OCI-LY7 (cell line): ENCODE measurements around the gene ANKFY1.

Experiments
- EZH2phosphoT487 ChIP-seq: fragments of 200-600 bp; sonication (generic); IDR thresholded peaks from 2 replicates; pipeline ENCODE4 v1.6.1; 2018; ENCODE audit warnings: low read depth, borderline replicate concordance, mild to moderate bottlenecking, mixed run types, antibody characterized with exemption, low read length, moderate library complexity, mixed read lengths
- TF ChIP-seq, protein P1 (sequence below): fragments of 200-600 bp; sonication (generic); conservative IDR thresholded peaks from 2 replicates; pipeline ENCODE4 v1.5.1; 2014; ENCODE audit warnings: mild to moderate bottlenecking, antibody characterized with exemption, low read length, moderate library complexity, mixed read lengths

DNA sequence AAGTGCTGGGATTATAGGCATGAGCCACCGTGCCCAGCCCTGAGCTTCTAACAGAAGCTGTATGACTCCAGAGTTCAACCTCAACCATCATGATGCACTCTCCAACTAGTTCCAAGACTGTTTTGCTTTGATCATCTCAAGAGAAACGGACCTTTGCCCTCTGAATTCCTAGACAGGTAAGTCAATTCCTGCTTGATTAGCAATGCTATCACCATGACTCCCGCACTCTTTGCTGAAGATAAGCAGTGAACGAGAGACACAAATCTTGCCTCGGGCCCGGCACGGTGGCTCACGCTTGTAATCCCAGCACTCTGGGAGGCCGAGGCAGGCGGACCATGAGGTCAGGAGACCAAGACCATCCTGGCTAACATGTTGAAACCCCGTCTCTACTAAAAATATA lies 22.2 kb downstream of the ANKFY1 start:
- TF ChIP-seq, protein P1, sequence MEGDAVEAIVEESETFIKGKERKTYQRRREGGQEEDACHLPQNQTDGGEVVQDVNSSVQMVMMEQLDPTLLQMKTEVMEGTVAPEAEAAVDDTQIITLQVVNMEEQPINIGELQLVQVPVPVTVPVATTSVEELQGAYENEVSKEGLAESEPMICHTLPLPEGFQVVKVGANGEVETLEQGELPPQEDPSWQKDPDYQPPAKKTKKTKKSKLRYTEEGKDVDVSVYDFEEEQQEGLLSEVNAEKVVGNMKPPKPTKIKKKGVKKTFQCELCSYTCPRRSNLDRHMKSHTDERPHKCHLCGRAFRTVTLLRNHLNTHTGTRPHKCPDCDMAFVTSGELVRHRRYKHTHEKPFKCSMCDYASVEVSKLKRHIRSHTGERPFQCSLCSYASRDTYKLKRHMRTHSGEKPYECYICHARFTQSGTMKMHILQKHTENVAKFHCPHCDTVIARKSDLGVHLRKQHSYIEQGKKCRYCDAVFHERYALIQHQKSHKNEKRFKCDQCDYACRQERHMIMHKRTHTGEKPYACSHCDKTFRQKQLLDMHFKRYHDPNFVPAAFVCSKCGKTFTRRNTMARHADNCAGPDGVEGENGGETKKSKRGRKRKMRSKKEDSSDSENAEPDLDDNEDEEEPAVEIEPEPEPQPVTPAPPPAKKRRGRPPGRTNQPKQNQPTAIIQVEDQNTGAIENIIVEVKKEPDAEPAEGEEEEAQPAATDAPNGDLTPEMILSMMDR, result no peak
- TF ChIP-seq EZH2phosphoT487, result no peak
